OCI-LY3 (cell line): Measurements from ENCODE around the gene PIP4K2B.

Source experiments
- H2AFZ ChIP-seq: fragments of 200-600, 300-600 bp; shearing (Covaris generic); 2 replicates; pipeline ENCODE4 v1.6.0; 2014; ENCODE audit warnings: antibody characterized with exemption, low read depth, low read length
- H3K27ac ChIP-seq: fragments of 200-600, 300-600 bp; sonication (generic); 2 replicates; pipeline ENCODE4 v1.5.1; 2014; ENCODE audit warnings: mild to moderate bottlenecking, low read length, moderate library complexity, mixed read lengths
- H3K27me3 ChIP-seq: fragments of 200-600, 300-600 bp; sonication (generic); 2 replicates; pipeline ENCODE4 v1.6.1; 2014; ENCODE audit warnings: low read depth, low read length, mixed read lengths
- H3K36me3 ChIP-seq: fragments of 200-600, 300-600 bp; sonication (generic); replicated peaks from 2 replicates; pipeline ENCODE3; 2014; ENCODE audit warnings: low read depth, low read length, mixed read lengths
- H3K4me1 ChIP-seq: fragments of 300-600, 200-600 bp; sonication (generic); 2 replicates; pipeline ENCODE4 v1.6.1; 2014; ENCODE audit warnings: low read length, mixed read lengths
- H3K4me2 ChIP-seq: fragments of 200-600, 300-600 bp; sonication (generic); 2 replicates; pipeline ENCODE4 v1.6.1; 2014; ENCODE audit warnings: low read length, mixed read lengths
- H3K4me3 ChIP-seq: fragments of 300-600, 200-600 bp; sonication (generic); 2 replicates; pipeline ENCODE4 v1.5.1; 2014; ENCODE audit warnings: antibody characterized with exemption, mild to moderate bottlenecking, low read length, moderate library complexity
- H3K79me2 ChIP-seq: fragments of 300-600, 200-600 bp; shearing (Covaris generic); 2 replicates; pipeline ENCODE4 v1.6.1; 2014; ENCODE audit warnings: mild to moderate bottlenecking, low read length, mixed read lengths
- H3K9ac ChIP-seq: fragments of 300-600, 200-600 bp; shearing (Covaris generic); 2 replicates; pipeline ENCODE4 v1.6.0; 2014; ENCODE audit warnings: mild to moderate bottlenecking, low read length, moderate library complexity
- H3K9me3 ChIP-seq: fragments of 200-600, 300-600 bp; shearing (Covaris generic); 2 replicates; pipeline ENCODE4 v1.6.1; 2014; ENCODE audit warnings: low read length, mixed read lengths; ENCODE audit not compliant: insufficient read depth
- H4K20me1 ChIP-seq: fragments of 200-600, 300-600 bp; sonication (generic); 2 replicates; pipeline ENCODE4 v1.6.1; 2016; ENCODE audit warnings: low read length, mixed read lengths; ENCODE audit not compliant: insufficient read depth
- EZH2phosphoT487 ChIP-seq: fragments of 200-600 bp; shearing (Covaris generic); IDR thresholded peaks from 2 replicates; pipeline ENCODE4 v1.6.1; 2018; ENCODE audit warnings: antibody characterized with exemption, mixed run types, low read depth
- TF ChIP-seq, protein P1 (sequence below): fragments of 200-600, 300-600 bp; sonication (generic); IDR thresholded peaks from 2 replicates; pipeline ENCODE4 v1.5.1; 2014; ENCODE audit warnings: antibody characterized with exemption, low read length, low read depth

The PIP4K2B gene

DNA sequence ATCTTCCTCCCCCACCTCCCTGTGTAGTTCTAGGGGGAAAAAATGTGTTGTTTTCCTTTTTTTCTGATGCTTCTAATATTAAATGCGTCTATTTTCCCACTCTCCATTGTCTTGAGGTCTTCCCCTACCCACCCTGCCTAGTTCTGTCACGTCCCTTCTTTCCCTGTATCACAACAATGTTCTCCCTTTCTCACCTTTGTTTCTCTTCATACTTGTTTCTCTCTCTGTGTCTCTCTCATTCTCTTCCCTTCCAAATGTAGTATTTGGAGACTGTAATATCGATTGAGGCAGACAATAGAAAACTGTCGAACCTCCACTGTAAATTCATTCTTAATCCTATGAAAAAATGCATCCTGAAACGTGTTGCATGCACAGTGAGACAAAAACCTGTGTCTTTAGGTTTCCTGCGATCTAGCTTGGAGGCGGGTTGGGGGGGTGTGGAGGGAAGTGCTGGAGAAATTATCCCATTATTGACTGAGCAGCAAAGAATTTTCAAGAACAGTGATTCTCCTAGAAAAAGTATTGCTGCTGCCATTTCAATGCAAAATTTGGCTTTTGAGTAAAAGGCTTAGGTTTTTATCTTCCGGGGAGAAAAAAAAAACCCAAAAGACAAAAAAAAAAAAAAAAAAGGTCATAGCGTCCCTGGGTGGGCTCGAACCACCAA lies 48.1 kb downstream of the PIP4K2B start:
- peak overlapping the region; percentile 16; the same call in 1 of the 2 replicates for H2AFZ ChIP-seq
- H3K27ac ChIP-seq: no peak overlapping the region

DNA sequence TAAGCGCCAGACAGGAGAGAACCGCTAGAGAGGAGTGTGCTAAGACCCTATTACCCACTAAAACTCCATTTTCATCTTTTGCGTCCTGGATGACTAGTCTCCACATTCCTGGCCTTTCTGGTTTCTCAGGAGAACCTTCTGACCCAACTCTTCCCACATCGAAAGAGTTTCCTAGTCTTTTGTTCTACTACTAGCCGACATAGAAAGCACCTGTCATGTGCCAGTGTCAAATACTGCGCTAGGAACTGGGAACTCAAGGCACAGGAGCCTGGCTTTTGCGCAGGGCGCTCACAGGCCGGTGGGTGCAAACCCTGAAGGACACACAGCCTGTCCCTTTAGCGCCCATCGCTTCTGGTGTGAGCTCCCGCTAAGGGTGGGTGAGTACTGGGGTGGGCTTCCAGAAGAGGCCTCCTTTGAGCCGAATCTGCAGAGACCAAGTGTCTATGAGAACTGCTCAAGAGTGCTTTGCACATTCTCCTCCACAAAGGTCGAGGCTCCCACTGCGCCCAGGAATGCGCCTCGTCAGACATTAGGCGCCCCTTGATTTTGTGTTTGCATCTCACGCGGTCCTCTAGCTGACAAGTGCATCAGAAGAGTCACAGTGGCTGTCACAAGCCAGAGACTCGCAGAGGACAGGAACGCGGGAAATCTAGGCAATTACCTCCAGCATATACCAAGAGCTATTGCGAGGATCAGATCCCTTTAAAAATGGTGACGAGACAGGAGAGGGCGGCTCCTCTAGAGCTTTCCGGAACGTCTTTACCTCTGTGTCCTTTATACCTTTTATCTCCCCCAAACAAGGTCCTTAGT lies 48.8 kb downstream of the PIP4K2B start:
- no peaks in the 10 kb centered on the region for H3K9me3 ChIP-seq
- H3K27me3 ChIP-seq: no peaks in the 10 kb centered on the region
- H3K27ac ChIP-seq: no peak overlapping the region
- H4K20me1 ChIP-seq: 0 out of 2 replicates have a peak, but pooled peaks cover 4% of the 10 kb centered on the region
- H3K79me2 ChIP-seq: peaks cover 48% of the 10 kb centered on the region
- peak overlapping the region; percentile 99 for H3K4me2 ChIP-seq
- peak overlapping the region; percentile 89 for H3K9ac ChIP-seq
- no peak overlapping the region for H2AFZ ChIP-seq
- no peak for TF ChIP-seq EZH2phosphoT487
- TF ChIP-seq, protein P1, sequence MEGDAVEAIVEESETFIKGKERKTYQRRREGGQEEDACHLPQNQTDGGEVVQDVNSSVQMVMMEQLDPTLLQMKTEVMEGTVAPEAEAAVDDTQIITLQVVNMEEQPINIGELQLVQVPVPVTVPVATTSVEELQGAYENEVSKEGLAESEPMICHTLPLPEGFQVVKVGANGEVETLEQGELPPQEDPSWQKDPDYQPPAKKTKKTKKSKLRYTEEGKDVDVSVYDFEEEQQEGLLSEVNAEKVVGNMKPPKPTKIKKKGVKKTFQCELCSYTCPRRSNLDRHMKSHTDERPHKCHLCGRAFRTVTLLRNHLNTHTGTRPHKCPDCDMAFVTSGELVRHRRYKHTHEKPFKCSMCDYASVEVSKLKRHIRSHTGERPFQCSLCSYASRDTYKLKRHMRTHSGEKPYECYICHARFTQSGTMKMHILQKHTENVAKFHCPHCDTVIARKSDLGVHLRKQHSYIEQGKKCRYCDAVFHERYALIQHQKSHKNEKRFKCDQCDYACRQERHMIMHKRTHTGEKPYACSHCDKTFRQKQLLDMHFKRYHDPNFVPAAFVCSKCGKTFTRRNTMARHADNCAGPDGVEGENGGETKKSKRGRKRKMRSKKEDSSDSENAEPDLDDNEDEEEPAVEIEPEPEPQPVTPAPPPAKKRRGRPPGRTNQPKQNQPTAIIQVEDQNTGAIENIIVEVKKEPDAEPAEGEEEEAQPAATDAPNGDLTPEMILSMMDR: no peak
- H3K4me3 ChIP-seq: peak overlapping the region; percentile 79
- peaks cover 35% of the 10 kb centered on the region for H3K4me1 ChIP-seq
- peaks cover 12% of the 10 kb centered on the region for H3K36me3 ChIP-seq

More for the DNA sequence above, 48.1 kb downstream of the PIP4K2B start:
- peaks cover 41% of the 10 kb centered on the region for H3K79me2 ChIP-seq
- peak overlapping the region; percentile 79 for H3K4me3 ChIP-seq
- peak overlapping the region; percentile 89 for H3K9ac ChIP-seq
- TF ChIP-seq, protein P1: no peak
- TF ChIP-seq EZH2phosphoT487: no peak
- H4K20me1 ChIP-seq: no peaks in the 10 kb centered on the region
- H3K4me2 ChIP-seq: peak overlapping the region; percentile 99
- no peaks in the 10 kb centered on the region for H3K9me3 ChIP-seq
- peaks cover 18% of the 10 kb centered on the region for H3K36me3 ChIP-seq
- H3K4me1 ChIP-seq: peaks cover 27% of the 10 kb centered on the region
- H3K27me3 ChIP-seq: no peaks in the 10 kb centered on the region

DNA sequence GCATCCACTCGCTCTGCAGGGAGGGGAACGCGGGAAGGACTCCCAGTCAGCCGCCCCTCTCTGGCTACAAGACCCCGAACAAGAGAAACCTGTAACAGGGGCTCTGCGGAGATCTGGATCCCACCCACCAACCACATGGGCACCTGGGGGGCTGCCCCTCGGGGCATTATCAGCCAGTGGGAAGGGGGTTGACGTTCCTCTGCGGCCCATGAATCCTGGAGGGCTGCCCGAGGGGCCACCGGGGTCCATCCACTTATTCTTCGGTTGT lies 49.4 kb downstream of the PIP4K2B start:
- Histone ChIP-seq H2AFZ (no peak overlapping the region), H3K79me2 (peaks cover 52% of the 10 kb centered on the region), H3K4me3 (no peak overlapping the region), H4K20me1 (0 out of 2 replicates have a peak, but pooled peaks cover 4% of the 10 kb centered on the region), H3K4me2 (peak overlapping the region; percentile 99; the same call in 1 of the 2 replicates), H3K36me3 (peaks cover 13% of the 10 kb centered on the region), H3K9me3 (no peaks in the 10 kb centered on the region), H3K9ac (no peak overlapping the region), H3K27ac (no peak overlapping the region), H3K27me3 (no peaks in the 10 kb centered on the region), H3K4me1 (peaks cover 37% of the 10 kb centered on the region)
- TF ChIP-seq, protein P1: no peak
- TF ChIP-seq EZH2phosphoT487: no peak
